Measurements from ENCODE around the gene FAM3A. TPM values are rescaled to one million over a fixed set of nuclear protein-coding genes. Genes with fewer than 3 reads are reported as not detected.
"Not testable (repeated sequence)": the region's sequence is repeated elsewhere in the genome, so short reads cannot be mapped to it uniquely, and the experiment has no call there.

Gene FAM3A
- total RNA-seq, 1 experiment from 2014 or later = 13.6 TPM

DNA sequence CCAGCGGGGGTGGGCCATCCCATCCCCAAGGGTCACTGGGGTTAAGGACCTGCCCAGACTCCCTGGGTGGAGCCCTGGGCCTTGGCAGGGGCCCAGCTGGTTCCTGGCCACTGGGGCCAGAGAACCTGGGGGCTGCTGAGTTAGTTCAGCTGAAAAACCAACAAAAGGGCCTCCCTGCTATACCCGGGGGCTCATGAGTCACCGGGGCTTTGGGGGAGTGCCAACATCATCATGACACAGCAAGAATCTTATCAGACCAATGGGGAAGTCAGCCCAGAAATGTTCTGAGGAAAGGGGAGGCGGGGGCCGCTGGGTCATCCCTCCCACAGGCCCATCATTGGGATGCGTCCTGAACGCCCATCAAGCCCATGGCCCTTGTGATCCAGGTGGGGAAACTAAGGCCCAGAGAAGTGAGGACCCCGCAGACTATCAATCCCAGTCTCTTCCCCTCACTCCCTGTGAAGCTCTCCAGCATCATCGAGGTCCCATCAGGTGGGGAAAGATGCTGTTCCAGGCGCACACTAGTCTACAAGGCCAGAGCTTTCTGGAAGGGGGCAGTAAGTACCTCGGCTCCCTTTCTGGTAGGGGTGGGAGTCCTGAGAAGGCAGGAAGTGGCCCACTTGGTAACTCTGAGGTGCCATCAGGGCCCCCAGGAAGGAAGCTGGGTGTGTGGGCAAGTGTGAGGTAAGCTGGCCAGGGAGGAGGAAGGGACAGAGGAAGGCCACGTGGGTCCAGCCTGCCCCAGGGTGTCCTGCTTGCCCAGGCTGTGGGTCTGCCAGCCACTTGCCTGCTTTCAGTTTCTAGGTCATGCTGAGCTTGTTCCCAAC lies 26.1 kb upstream of the FAM3A start:
- Histone ChIP-seq H3K36me3 (no peaks in the 10 kb centered on the region), H3K4me1 (peaks cover 16% of the 10 kb centered on the region), H3K27ac (peak overlapping the region; percentile 69), H3K27me3 (no peaks in the 10 kb centered on the region), H3K9me3 (replicated peaks) (no peaks in the 10 kb centered on the region), H3K4me3 (no peak overlapping the region)
- peak; percentile 62 to 67 for DNase-seq

DNA sequence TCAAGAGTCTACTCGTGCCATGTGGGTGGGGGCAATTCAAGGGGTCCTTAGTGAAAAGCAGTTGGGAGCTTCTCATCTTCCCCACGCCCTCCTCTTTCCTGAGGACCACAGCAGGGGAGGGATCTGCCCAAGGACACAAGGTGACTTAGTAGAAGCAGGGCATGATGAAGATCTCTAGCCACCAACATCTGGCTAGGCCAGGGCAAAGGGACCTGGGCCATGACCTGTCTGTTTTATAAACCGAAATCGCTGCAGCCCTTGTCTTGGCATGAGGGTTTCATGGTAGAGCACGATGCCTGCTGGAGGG lies 25.5 kb upstream of the FAM3A start:
- Histone ChIP-seq H3K4me3 (no peak overlapping the region), H3K4me1 (peaks cover 16% of the 10 kb centered on the region), H3K36me3 (no peaks in the 10 kb centered on the region), H3K27me3 (no peaks in the 10 kb centered on the region), H3K9me3 (replicated peaks) (no peaks in the 10 kb centered on the region), H3K27ac (peak overlapping the region; percentile 69)
- DNase-seq = no peak

DNA sequence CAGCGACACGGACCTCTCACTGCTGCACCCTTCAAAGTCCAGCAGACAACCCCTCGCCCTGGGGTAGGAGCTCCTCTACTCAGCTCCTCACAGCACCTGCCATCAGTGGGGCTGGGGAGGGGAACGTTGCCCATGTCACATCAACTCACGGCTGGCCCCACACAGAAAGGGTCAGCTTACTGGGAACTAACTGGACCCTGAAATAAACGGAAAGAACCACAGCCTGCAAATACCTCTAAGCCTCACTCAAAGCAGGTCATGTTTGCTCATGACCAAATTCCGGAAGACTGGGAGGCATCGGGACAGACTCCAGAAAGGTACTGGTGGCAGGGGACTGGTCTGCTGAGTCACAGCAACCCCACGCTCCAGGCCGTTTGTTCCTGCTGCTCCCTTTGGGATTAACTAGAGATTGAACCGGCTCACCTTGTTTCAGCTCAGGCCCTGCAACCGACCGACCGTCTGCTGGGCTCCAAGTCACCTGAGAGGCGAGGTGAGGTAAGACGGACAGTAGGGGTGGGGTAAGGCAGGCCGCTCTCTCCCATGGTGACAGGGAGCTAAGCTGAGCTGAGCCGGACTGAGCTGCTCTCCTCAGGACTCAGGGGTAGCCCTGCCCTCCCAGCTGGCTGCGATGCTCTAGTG lies 25.0 kb upstream of the FAM3A start:
- DNase-seq = no peak
- Histone ChIP-seq H3K4me1 (peaks cover 14% of the 10 kb centered on the region), H3K27me3 (no peaks in the 10 kb centered on the region), H3K9me3 (replicated peaks) (no peaks in the 10 kb centered on the region), H3K27ac (peak overlapping the region; percentile 69), H3K36me3 (no peaks in the 10 kb centered on the region), H3K4me3 (no peak overlapping the region)

DNA sequence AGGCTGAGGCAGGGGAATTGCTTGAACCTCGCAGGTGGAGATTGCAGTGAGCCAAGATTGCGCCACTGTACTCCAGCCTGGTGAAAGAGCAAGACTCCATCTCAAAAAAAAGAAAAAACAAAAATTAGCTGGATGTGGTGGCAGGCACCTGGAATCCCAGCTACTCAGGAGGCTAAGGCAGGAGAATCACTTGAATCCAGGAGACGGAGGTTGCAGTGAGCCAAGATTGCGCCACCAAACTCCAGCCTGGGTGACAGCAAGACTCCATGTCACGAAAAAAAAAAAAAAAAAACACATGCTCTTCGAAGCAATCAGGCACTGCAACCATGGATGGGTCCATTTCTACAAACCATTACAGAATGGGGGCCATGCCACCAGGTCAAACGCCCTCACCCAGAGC lies 24.3 kb upstream of the FAM3A start:
- peaks cover 13% of the 10 kb centered on the region for H3K4me1 ChIP-seq
- H3K9me3 ChIP-seq (replicated peaks); H3K27me3 ChIP-seq; H3K4me3 ChIP-seq; H3K36me3 ChIP-seq; H3K27ac ChIP-seq; DNase-seq: not testable (repeated sequence)

DNA sequence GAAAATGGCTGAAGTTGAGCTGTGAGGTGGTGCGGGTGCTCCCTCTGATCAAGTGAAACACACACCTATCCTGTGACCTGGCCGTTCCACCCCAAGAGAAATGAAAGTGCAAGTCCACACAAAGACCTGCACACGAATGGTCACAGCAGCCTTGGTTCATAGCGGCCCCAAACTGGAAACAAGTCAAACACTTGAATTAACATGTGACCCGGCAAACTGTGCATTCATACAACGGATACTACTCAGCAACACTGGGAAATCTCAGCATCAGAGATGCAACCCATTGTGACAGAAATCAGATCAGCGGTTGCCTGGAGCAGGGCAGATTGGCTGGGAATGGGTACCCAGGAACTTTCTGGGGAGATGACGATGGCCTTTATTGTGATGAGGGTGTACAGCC lies 23.0 kb upstream of the FAM3A start:
- Histone ChIP-seq H3K4me1 (peaks cover 13% of the 10 kb centered on the region), H3K4me3 (no peak overlapping the region), H3K36me3 (no peaks in the 10 kb centered on the region), H3K9me3 (replicated peaks) (no peaks in the 10 kb centered on the region), H3K27me3 (no peaks in the 10 kb centered on the region), H3K27ac (no peak overlapping the region)
- DNase-seq = no peak

DNA sequence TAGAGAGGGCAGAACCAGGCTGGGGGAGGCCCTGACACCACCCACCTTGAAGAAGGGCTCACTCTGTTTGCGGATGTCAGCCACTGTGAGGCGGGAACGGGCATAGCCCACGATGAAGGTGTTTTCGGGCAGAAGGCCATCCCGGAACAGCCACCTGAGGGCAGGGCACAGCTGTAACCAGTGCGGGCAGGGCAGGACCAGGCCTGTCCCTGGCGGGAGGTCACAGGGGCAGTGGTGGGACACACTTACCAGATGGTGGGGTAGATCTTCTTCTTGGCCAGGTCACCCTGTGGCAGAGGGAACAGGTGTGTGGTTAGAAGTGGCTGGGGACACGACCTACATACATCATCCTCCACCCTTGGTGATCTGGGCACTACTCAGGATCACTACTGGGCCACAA lies 19.9 kb upstream of the FAM3A start:
- no peak for DNase-seq
- Histone ChIP-seq H3K4me1 (no peaks in the 10 kb centered on the region), H3K4me3 (no peak overlapping the region), H3K36me3 (no peaks in the 10 kb centered on the region), H3K27ac (no peak overlapping the region), H3K27me3 (no peaks in the 10 kb centered on the region), H3K9me3 (replicated peaks) (no peaks in the 10 kb centered on the region)

DNA sequence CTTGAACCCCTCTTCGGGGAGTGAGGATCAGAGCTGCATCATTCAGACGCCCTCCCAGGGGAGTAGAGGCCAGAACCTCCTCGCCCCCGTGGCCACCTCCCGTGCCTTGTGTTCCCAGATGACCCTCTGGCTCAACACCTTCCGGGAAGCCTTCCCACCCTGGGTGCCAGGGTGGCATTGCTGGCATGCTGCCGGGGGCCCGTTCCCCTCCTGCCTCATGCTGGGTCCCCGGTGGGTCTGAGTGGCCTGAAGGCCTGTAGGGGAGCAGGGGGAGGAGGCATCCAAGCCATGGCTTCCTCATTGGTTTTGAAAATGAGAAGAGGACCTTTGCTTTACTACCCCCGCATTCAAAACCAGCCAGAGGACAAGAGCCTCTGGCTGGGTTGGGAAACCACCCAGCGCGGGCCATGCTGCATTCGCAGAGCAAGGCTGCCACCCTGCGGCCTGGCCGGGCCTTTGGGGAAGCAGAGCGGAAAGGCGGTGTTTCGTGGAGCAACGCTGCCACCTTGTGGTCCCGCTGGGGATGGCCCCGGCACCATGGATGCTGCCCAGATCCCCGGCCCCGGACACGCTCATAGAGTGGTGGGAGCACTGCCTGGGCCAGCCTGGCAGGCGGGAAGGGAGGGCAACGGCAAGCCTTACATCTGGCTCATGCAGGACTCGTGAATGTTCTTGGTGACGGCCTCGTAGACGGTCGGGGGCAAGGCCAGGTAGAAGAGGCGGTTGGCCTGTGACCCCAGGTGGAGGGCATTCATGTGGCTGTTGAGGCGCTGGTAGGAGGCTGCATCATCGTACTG lies 18.7 kb upstream of the FAM3A start:
- Histone ChIP-seq H3K27me3 (no peaks in the 10 kb centered on the region), H3K4me1 (no peaks in the 10 kb centered on the region), H3K9me3 (replicated peaks) (no peaks in the 10 kb centered on the region), H3K4me3 (no peak overlapping the region), H3K36me3 (no peaks in the 10 kb centered on the region), H3K27ac (no peak overlapping the region)
- DNase-seq = peak; percentile 78 to 81

DNA sequence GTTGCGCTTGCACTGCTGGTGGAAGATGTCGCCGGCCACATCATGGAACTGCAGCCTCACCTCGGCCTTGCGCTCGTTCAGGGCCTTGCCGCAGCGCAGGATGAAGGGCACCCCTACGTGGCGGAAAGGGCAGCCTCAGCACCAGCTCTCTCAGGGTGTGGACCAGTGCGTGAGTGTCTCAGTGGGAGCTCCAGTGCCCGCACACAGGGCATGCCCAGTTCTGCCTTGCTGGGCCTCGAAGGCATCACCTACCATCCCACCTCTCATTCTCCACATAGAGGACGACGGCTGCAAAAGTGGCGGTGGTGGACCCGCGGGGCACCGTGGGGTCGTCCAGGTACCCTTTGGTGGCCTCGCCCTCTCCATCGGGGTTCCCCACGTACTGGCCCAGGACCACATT lies 16.7 kb upstream of the FAM3A start:
- no peaks in the 10 kb centered on the region for H3K4me1 ChIP-seq
- no peaks in the 10 kb centered on the region for H3K27me3 ChIP-seq
- H3K36me3 ChIP-seq = no peaks in the 10 kb centered on the region
- no peak overlapping the region for H3K4me3 ChIP-seq
- no peak for DNase-seq
- no peaks in the 10 kb centered on the region for H3K9me3 ChIP-seq (replicated peaks)
- H3K27ac ChIP-seq = no peak overlapping the region

DNA sequence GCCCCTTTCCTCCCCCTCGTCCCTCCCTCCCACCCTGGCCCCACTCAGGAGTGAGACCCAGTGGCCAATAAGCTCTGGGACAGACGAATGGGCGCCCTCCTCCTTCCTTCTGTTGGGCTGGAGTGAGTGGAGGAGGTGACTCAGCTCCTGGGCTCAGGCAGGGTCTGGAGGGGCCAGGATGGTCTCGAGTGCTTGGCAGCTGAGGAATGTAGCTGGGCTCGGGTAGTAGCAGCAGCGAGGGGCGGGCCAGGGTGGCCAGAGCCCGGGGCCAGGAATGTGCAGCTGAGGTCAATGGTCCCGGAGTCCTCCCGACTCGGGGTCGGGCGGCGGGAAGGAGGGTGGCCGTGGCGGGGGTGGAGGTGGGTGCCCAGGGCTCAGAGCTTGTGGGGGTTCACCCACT lies 15.6 kb upstream of the FAM3A start:
- Histone ChIP-seq H3K4me1 (peaks cover 4% of the 10 kb centered on the region; the same call in 1 of the 2 replicates), H3K4me3 (no peak overlapping the region), H3K9me3 (replicated peaks) (no peaks in the 10 kb centered on the region), H3K36me3 (no peaks in the 10 kb centered on the region), H3K27me3 (no peaks in the 10 kb centered on the region), H3K27ac (no peak overlapping the region)
- peak in 1 of 2 experiments; percentile 25 for DNase-seq

DNA sequence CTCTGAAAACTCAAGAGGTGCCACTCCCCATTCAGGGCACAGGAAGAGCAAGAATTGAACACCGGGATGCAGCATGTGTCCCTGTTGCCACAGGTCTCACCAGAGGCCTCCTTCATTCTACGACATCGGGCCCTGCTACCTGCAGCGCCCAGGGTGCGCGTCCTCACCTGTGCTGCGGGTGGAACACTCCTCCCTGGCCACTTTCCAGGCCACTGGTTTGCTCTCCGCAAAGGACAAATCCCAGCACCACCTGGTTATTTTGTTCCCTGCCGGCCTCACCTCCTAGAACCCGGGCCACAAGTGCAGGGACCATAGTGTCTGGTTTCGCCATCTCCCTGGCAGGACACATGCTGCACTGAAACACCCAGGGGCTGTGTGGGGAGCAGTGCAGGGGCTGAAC lies 14.3 kb upstream of the FAM3A start:
- peaks cover 4% of the 10 kb centered on the region; the same call in 1 of the 2 replicates for H3K4me1 ChIP-seq
- H3K27ac ChIP-seq = no peak overlapping the region
- no peaks in the 10 kb centered on the region for H3K9me3 ChIP-seq (replicated peaks)
- H3K27me3 ChIP-seq = no peaks in the 10 kb centered on the region
- no peak for DNase-seq
- no peak overlapping the region for H3K4me3 ChIP-seq
- no peaks in the 10 kb centered on the region for H3K36me3 ChIP-seq

DNA sequence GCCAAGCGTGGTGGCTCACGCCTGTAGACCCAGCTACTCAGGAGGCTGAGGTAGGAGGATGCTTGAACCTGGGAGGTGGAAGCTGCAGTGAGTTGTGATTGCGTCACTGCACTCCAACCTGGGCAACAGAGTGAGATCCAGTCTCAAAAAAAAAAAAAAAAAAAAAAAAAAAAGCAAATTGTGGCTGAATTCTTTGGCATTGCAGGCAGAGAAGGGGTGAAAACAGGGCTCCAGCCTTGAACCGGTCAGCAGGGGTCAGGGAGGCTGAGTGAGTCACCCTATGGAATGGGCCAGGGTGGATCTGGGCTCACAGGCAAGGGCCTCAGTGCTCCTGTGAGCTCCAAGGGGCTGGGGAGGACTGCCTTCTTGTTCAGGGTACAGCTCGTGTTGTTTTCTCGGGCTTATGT lies 13.2 kb upstream of the FAM3A start:
- Histone ChIP-seq H3K4me3 (no peak overlapping the region), H3K36me3 (no peaks in the 10 kb centered on the region), H3K9me3 (replicated peaks) (no peaks in the 10 kb centered on the region), H3K27ac (no peak overlapping the region), H3K27me3 (no peaks in the 10 kb centered on the region), H3K4me1 (peaks cover 4% of the 10 kb centered on the region; the same call in 1 of the 2 replicates)
- no peak for DNase-seq

DNA sequence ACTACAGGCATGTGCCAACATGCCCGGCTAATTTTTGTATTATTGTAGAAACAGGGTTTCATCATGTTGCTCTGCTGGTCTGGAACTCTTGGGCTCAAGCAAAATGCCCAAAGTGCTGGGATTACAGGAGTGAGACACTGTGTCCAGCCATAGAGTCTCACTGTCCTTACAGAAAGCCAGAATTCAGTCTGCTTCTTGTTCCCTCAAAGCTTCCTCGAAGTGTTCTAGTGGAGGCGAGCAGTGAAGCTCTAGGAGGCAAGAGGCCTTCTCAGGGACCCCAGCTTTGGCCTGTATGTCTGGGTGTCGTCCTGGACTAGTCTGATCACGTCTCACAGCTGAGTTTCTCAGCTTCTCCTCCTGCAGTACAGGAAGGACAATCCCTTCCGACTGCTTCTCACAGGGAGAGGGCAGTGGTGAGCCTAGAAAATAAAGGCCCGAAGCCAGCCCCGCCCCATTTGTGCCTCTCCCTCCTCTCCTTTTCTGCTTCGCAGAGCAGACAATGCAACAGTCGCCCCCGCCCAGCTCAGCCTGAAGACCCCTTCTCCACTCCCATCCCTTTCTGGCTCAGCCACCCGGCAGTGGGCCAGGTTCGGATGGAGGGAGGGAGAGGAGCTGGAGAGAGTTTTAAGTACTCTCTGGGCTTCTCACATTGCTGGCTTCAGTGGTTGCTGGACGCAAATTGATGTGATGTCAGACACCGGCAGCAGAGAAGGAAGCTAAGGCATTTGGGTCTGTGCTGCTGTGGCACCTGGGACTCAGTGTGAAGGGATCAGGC lies 11.1 kb upstream of the FAM3A start:
- Histone ChIP-seq H3K27me3 (no peaks in the 10 kb centered on the region), H3K4me3 (peak overlapping the region; percentile 38), H3K4me1 (peaks cover 4% of the 10 kb centered on the region; the same call in 1 of the 2 replicates), H3K27ac (no peak overlapping the region; the same call in 1 of the 2 replicates), H3K9me3 (replicated peaks) (no peaks in the 10 kb centered on the region), H3K36me3 (no peaks in the 10 kb centered on the region)
- peak; percentile 74 to 80 for DNase-seq

DNA sequence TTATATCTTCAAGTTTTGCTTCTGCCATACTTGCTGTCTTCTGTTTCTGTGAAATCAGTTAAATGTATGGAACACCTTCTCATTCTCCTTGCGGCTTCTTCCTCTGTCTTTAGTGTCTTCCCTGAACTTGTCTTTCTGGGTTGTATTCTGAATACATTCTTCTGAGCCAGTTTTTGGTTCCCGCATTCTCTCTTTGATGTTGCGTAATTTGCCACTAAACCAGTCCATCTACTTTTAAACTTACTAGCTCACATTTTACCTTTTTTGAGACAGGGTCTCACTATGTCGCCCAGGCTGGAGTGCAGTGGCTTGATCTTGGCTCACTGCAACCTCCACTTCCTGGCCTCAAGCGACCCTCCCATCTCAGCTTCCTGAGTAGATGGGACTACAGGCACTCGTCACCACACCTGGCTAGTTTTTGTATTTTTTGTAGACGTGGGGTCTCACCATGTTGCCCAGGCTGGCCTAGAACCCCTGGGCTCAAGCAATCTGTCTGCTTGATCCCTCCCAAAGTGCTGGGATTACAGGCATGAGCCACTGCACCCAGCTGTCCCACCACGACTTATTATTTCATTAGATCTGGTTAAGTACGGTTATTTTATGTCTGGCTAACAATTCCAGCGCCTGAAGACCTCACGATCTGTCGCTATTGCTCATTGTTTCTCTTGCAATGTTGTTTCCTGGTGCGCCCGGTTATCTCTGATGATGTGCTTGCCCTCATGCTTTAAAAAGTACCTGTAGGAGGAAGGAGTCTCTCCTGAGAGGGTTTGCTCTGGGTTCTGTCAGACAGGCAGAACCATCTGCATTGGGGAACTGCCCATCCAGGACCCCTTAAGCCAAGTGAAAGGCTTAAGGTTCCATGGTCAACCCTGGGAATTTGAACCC lies 9.8 kb upstream of the FAM3A start:
- H3K4me1 ChIP-seq = peaks cover 4% of the 10 kb centered on the region; the same call in 1 of the 2 replicates
- no peak for DNase-seq

DNA sequence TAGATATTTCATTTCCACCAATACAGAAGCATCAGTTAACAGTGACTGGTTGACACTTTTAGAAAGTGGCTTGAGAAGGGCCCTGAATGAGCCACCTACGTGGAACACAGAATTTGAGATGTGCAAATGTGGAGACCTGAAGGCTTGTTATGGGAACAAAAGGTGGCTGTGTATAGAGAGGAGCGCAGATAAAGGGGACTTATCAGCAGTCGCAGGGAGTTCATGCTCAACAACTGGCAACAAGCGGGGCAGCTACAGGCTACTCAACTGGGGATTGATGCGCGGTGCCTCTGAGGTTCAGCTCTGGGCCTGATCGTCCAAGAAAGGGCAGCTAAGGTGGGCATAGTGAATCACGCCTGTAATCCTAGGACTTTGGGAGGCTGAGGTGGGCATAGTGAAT lies 3.4 kb upstream of the FAM3A start:
- H3K27ac ChIP-seq = no peak overlapping the region
- no peaks in the 10 kb centered on the region for H3K36me3 ChIP-seq
- no peaks in the 10 kb centered on the region for H3K4me1 ChIP-seq
- no peaks in the 10 kb centered on the region for H3K27me3 ChIP-seq
- DNase-seq = no peak
- no peak overlapping the region for H3K4me3 ChIP-seq
- no peaks in the 10 kb centered on the region for H3K9me3 ChIP-seq (replicated peaks)

More for the DNA sequence above, 9.8 kb upstream of the FAM3A start:
- no peaks in the 10 kb centered on the region for H3K9me3 ChIP-seq (replicated peaks)
- no peaks in the 10 kb centered on the region for H3K27me3 ChIP-seq
- H3K27ac ChIP-seq = no peak overlapping the region
- H3K36me3 ChIP-seq = no peaks in the 10 kb centered on the region
- no peak overlapping the region for H3K4me3 ChIP-seq
